ENCODE measurements around the gene VTI1A. TPM values are rescaled to one million over a fixed set of nuclear protein-coding genes. Genes with fewer than 3 reads are reported as not detected.

VTI1A gene
- total RNA-seq: 36.8 TPM

DNA sequence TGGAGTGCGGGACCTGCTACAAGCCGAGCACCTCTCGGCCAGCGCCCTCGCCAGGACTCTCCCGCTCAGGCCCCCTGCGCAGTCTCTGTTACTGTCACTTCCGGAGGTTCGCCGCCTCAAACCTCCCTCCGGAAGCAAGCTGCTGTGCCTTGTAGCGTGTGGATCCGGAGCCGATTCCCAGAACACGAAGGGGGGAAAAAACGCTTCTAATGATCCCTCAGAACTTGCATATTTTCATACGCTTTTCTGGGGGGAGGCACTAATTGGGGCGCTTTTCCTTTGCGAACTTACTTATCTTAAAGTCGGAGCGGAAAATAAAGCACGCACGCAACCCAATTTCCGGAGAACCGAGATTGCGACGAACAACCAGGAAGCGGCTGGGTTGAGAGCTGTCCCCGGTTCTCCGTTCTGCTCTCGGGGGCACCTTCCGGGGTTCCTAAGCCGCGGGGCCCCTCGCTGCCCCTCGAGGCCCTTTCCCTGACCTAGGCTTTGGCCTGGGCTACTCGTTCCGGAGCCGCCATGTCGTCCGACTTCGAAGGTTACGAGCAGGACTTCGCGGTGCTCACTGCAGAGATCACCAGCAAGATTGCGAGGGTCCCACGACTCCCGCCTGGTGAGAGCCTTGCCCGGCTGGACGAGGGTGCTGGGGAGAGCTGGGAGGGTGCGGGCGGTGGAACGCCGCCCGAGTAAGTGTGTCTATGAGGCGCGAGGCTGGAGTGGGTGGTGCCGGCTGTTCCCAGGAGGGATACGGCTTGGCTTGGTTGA, at the start of gene VTI1A, which contains the start of gene ZDHHC6:
Gene VTI1A (plus strand): TSS at position 361 of the 765 bp plus-strand sequence. CDS start 159 bp downstream, at position 520.
Gene ZDHHC6 (minus strand): TSS at position 60 of the 765 bp plus-strand sequence. CDS start 1,478 bp downstream, outside the sequence.

Small RNA genes lying within 50 kb of the gene (small RNA-seq; reads per million reads assigned to genes)
- not detected for gene AC022018.1 (ENCODE audit: low replicate concordance)
- gene MIR4295 (ENCODE audit: low replicate concordance): not detected

Other genes starting within 250 kb of the VTI1A start
- not detected for gene TECTB, start 163.8 kb upstream of the VTI1A start, total RNA-seq
- gene ACSL5, start 73.1 kb upstream of the VTI1A start, total RNA-seq: 7.0 TPM
- gene ZDHHC6, start 301 bp upstream of the VTI1A start, total RNA-seq: 28.1 TPM